ENCODE results near the gene ELFN1. TPM values are rescaled to one million over a fixed set of nuclear protein-coding genes. Genes with fewer than 3 reads are reported as not detected.

The ELFN1 gene
- total RNA-seq, 1 experiment from 2014 or later, result 0.69 TPM

DNA sequence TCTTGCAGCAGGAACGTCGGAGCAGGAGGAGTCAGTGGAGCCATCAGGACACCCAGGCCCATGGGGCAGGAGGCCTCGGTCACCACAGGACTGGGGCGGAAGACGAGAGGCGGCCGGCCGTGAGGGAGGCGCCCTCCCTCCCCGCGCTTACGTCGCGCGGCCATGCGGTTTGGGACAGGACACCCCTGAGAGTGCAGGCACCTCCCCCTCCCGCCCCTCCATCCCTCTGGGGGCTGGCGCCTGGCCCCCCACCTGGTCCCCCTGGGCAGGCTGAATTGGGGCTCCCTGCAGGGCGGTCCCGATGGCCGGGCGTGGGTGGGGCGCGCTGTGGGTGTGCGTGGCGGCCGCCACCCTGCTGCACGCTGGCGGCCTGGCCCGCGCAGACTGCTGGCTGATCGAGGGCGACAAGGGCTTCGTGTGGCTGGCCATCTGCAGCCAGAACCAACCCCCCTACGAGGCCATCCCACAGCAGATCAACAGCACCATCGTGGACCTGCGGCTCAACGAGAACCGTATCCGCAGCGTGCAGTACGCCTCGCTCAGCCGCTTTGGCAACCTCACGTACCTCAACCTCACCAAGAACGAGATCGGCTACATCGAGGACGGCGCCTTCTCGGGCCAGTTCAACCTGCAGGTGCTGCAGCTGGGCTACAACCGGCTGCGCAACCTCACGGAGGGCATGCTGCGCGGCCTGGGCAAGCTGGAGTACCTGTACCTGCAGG is 74.4 kb downstream of the ELFN1 start:
- no TSS peak for BruUV-seq (replicated peaks)

GRCh38 chr7:1745018-1745532 is 75.0 kb downstream of the ELFN1 start:
- no peak overlapping the region for H3K4me3 ChIP-seq (ENCODE audit: low read length)
- no peak overlapping the region for H3K4me2 ChIP-seq (ENCODE audit: low read length)
- BruUV-seq (replicated peaks), result no TSS peak
- no peak overlapping the region for H2AFZ ChIP-seq (ENCODE audit: low read length)
- peaks cover 31% of the 10 kb centered on the region for H3K4me1 ChIP-seq (ENCODE audit: insufficient read depth, low read length)
- no peak overlapping the region for H3K9ac ChIP-seq (ENCODE audit: low read length)
- CTCF ChIA-PET, result no interaction called here
- no peaks in the 10 kb centered on the region for H3K36me3 ChIP-seq (ENCODE audit: low read depth, low read length)
- intact Hi-C loops (cut with micrococcal nuclease), result no loop called here
- DNase-seq, result no peak
- H3F3A ChIP-seq (ENCODE audit: low read length, unreplicated experiment), result no peaks in the 10 kb centered on the region
- no peaks in the 10 kb centered on the region; the same call in none of the 2 replicates for H3K27me3 ChIP-seq (ENCODE audit: low read length)
- no peaks in the 10 kb centered on the region for H3K9me2 ChIP-seq (replicated peaks; ENCODE audit: low read length)
- peaks cover 13% of the 10 kb centered on the region for H3K79me2 ChIP-seq (ENCODE audit: low read length)
- TF ChIP-seq, protein P1, sequence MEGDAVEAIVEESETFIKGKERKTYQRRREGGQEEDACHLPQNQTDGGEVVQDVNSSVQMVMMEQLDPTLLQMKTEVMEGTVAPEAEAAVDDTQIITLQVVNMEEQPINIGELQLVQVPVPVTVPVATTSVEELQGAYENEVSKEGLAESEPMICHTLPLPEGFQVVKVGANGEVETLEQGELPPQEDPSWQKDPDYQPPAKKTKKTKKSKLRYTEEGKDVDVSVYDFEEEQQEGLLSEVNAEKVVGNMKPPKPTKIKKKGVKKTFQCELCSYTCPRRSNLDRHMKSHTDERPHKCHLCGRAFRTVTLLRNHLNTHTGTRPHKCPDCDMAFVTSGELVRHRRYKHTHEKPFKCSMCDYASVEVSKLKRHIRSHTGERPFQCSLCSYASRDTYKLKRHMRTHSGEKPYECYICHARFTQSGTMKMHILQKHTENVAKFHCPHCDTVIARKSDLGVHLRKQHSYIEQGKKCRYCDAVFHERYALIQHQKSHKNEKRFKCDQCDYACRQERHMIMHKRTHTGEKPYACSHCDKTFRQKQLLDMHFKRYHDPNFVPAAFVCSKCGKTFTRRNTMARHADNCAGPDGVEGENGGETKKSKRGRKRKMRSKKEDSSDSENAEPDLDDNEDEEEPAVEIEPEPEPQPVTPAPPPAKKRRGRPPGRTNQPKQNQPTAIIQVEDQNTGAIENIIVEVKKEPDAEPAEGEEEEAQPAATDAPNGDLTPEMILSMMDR (conservative IDR thresholded peaks at IDR 0.05; ENCODE audit: low read depth, low read length), result no peak
- no peak for TF ChIP-seq EZH2 (IDR thresholded peaks at IDR 0.05; ENCODE audit: low read length, unreplicated experiment)
- TF ChIP-seq EZH2phosphoT487 (IDR thresholded peaks at IDR 0.05; ENCODE audit: borderline replicate concordance, low read length), result no peak
- POLR2A ChIA-PET (ENCODE audit: unreplicated experiment), result no interaction called here
- H3K9me3 ChIP-seq (ENCODE audit: low read length), result no peaks in the 10 kb centered on the region
- ATAC-seq, result no peak
- no peak overlapping the region for H3K27ac ChIP-seq (ENCODE audit: low read length)
- no peaks in the 10 kb centered on the region for H4K20me1 ChIP-seq (ENCODE audit: low read length)

More for the DNA sequence above, 74.4 kb downstream of the ELFN1 start:
- Histone ChIP-seq H3K9me2 (replicated peaks; ENCODE audit: low read length) (no peaks in the 10 kb centered on the region), H3K4me1 (ENCODE audit: insufficient read depth, low read length) (peaks cover 31% of the 10 kb centered on the region), H2AFZ (ENCODE audit: low read length) (no peak overlapping the region), H3K27me3 (ENCODE audit: low read length) (no peaks in the 10 kb centered on the region; the same call in none of the 2 replicates), H3K36me3 (ENCODE audit: low read depth, low read length) (no peaks in the 10 kb centered on the region), H4K20me1 (ENCODE audit: low read length) (no peaks in the 10 kb centered on the region), H3K4me3 (ENCODE audit: low read length) (no peak overlapping the region), H3F3A (ENCODE audit: low read length, unreplicated experiment) (no peaks in the 10 kb centered on the region), H3K9me3 (ENCODE audit: low read length) (no peaks in the 10 kb centered on the region), H3K27ac (ENCODE audit: low read length) (no peak overlapping the region), H3K9ac (ENCODE audit: low read length) (no peak overlapping the region), H3K79me2 (ENCODE audit: low read length) (peaks cover 13% of the 10 kb centered on the region), H3K4me2 (ENCODE audit: low read length) (no peak overlapping the region)
- ATAC-seq (no peak), DNase-seq (no peak)
- intact Hi-C loops (cut with micrococcal nuclease), result no loop called here
- TF ChIP-seq EZH2phosphoT487 (IDR thresholded peaks at IDR 0.05; ENCODE audit: borderline replicate concordance, low read length), result no peak
- TF ChIP-seq, protein P1 (conservative IDR thresholded peaks at IDR 0.05; ENCODE audit: low read depth, low read length), result no peak
- TF ChIP-seq EZH2 (IDR thresholded peaks at IDR 0.05; ENCODE audit: low read length, unreplicated experiment), result no peak
- ChIA-PET POLR2A (ENCODE audit: unreplicated experiment) (no interaction called here), CTCF (no interaction called here)
